OCI-LY3 (cell line): ENCODE results near the gene PTRH2.

Experiments used
- H2AFZ ChIP-seq: fragments of 200-600, 300-600 bp; shearing (Covaris generic); 2 replicates; pipeline ENCODE4 v1.6.0; 2014; ENCODE audit warnings: antibody characterized with exemption, low read depth, low read length
- H3K27ac ChIP-seq: fragments of 200-600, 300-600 bp; sonication (generic); 2 replicates; pipeline ENCODE4 v1.5.1; 2014; ENCODE audit warnings: mild to moderate bottlenecking, low read length, moderate library complexity, mixed read lengths
- H3K27me3 ChIP-seq: fragments of 200-600, 300-600 bp; sonication (generic); 2 replicates; pipeline ENCODE4 v1.6.1; 2014; ENCODE audit warnings: low read depth, low read length, mixed read lengths
- H3K36me3 ChIP-seq: fragments of 200-600, 300-600 bp; sonication (generic); replicated peaks from 2 replicates; pipeline ENCODE3; 2014; ENCODE audit warnings: low read depth, low read length, mixed read lengths
- H3K4me1 ChIP-seq: fragments of 300-600, 200-600 bp; sonication (generic); 2 replicates; pipeline ENCODE4 v1.6.1; 2014; ENCODE audit warnings: low read length, mixed read lengths
- H3K4me2 ChIP-seq: fragments of 200-600, 300-600 bp; sonication (generic); 2 replicates; pipeline ENCODE4 v1.6.1; 2014; ENCODE audit warnings: low read length, mixed read lengths
- H3K4me3 ChIP-seq: fragments of 300-600, 200-600 bp; sonication (generic); 2 replicates; pipeline ENCODE4 v1.5.1; 2014; ENCODE audit warnings: antibody characterized with exemption, mild to moderate bottlenecking, low read length, moderate library complexity
- H3K79me2 ChIP-seq: fragments of 300-600, 200-600 bp; shearing (Covaris generic); 2 replicates; pipeline ENCODE4 v1.6.1; 2014; ENCODE audit warnings: mild to moderate bottlenecking, low read length, mixed read lengths
- H3K9ac ChIP-seq: fragments of 300-600, 200-600 bp; shearing (Covaris generic); 2 replicates; pipeline ENCODE4 v1.6.0; 2014; ENCODE audit warnings: mild to moderate bottlenecking, low read length, moderate library complexity
- H3K9me3 ChIP-seq: fragments of 200-600, 300-600 bp; shearing (Covaris generic); 2 replicates; pipeline ENCODE4 v1.6.1; 2014; ENCODE audit warnings: low read length, mixed read lengths; ENCODE audit not compliant: insufficient read depth
- H4K20me1 ChIP-seq: fragments of 200-600, 300-600 bp; sonication (generic); 2 replicates; pipeline ENCODE4 v1.6.1; 2016; ENCODE audit warnings: low read length, mixed read lengths; ENCODE audit not compliant: insufficient read depth
- EZH2phosphoT487 ChIP-seq: fragments of 200-600 bp; shearing (Covaris generic); IDR thresholded peaks from 2 replicates; pipeline ENCODE4 v1.6.1; 2018; ENCODE audit warnings: antibody characterized with exemption, mixed run types, low read depth
- TF ChIP-seq, protein P1 (sequence below): fragments of 200-600, 300-600 bp; sonication (generic); IDR thresholded peaks from 2 replicates; pipeline ENCODE4 v1.5.1; 2014; ENCODE audit warnings: antibody characterized with exemption, low read length, low read depth

Gene PTRH2

DNA sequence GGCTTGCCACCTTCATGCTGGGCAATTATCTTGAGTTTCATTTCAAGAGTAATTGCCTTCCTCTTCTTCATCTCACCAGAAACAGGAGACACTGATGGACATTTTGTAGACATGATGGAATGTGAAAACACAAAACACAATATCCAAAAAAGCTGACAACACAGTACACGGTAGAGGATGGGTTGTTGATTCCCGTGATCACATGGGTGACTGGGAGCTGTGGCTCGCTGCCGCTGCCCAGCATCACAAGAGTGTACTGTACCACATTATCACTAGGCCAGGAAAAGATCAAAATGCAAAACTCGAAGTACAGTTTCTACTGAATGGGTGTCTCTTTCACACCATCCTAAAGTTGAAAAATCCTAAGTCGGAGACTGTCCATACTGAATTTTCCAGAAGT, 7.4 kb downstream of the PTRH2 start:
- Histone ChIP-seq H3K9me3 (no peaks in the 10 kb centered on the region), H3K27ac (no peak overlapping the region), H3K4me3 (no peak overlapping the region), H3K9ac (no peak overlapping the region), H3K36me3 (peaks cover 68% of the 10 kb centered on the region), H2AFZ (no peak overlapping the region), H3K4me2 (no peak overlapping the region), H4K20me1 (peaks cover 89% of the 10 kb centered on the region), H3K79me2 (peaks cover 100% of the 10 kb centered on the region), H3K27me3 (no peaks in the 10 kb centered on the region), H3K4me1 (peaks cover 9% of the 10 kb centered on the region)
- no peak for TF ChIP-seq EZH2phosphoT487
- TF ChIP-seq, protein P1, sequence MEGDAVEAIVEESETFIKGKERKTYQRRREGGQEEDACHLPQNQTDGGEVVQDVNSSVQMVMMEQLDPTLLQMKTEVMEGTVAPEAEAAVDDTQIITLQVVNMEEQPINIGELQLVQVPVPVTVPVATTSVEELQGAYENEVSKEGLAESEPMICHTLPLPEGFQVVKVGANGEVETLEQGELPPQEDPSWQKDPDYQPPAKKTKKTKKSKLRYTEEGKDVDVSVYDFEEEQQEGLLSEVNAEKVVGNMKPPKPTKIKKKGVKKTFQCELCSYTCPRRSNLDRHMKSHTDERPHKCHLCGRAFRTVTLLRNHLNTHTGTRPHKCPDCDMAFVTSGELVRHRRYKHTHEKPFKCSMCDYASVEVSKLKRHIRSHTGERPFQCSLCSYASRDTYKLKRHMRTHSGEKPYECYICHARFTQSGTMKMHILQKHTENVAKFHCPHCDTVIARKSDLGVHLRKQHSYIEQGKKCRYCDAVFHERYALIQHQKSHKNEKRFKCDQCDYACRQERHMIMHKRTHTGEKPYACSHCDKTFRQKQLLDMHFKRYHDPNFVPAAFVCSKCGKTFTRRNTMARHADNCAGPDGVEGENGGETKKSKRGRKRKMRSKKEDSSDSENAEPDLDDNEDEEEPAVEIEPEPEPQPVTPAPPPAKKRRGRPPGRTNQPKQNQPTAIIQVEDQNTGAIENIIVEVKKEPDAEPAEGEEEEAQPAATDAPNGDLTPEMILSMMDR: no peak

DNA sequence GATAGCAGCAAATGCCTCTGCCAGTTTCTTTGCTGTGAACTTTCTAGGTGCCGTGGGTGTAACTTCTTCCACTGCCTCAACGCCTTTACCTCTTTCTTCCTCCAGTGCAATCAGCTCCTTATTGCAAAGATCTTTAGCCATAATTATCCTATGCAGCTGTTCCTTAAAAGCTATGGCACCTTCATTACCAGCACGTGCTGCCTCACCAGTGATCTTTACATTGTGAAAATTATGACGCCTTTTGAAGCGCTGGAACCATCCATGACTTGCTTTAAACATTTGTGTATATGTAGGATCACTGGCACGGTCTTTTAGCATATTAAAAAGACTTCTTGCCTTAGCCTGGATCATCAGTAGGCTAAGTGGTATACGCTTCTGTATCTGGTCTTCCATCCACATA, 8.0 kb downstream of the PTRH2 start:
- Histone ChIP-seq H3K4me1 (peaks cover 9% of the 10 kb centered on the region), H3K36me3 (peaks cover 71% of the 10 kb centered on the region), H3K79me2 (peaks cover 100% of the 10 kb centered on the region), H3K9ac (no peak overlapping the region), H4K20me1 (peaks cover 91% of the 10 kb centered on the region), H3K4me3 (no peak overlapping the region), H3K27me3 (no peaks in the 10 kb centered on the region), H3K9me3 (no peaks in the 10 kb centered on the region), H3K27ac (no peak overlapping the region), H2AFZ (no peak overlapping the region), H3K4me2 (no peak overlapping the region)
- no peak for TF ChIP-seq EZH2phosphoT487
- TF ChIP-seq, protein P1: no peak

DNA sequence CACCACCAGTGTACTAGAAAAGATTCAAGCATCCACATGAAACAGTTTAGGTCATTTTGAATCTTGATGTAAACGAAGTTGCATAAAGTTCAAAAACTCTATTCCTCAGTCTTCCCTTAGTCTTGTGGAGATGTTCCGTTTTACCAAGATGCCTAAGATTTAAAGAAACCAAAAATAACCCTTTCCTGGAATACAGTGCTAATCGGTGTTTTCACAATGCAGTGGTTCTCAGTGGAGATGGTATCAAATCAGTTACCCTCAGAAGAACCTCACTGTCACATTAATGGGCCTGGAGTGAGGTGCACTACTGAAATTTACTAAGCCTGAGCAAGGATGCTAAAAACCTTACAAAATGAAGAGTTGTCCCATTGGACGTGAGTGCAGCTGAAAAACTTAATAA, 9.1 kb downstream of the PTRH2 start:
- Histone ChIP-seq H3K9me3 (no peaks in the 10 kb centered on the region), H3K4me3 (no peak overlapping the region), H3K4me1 (peaks cover 9% of the 10 kb centered on the region), H3K27me3 (no peaks in the 10 kb centered on the region), H3K27ac (no peak overlapping the region), H4K20me1 (peaks cover 94% of the 10 kb centered on the region), H3K9ac (no peak overlapping the region), H3K4me2 (no peak overlapping the region), H2AFZ (no peak overlapping the region), H3K79me2 (peaks cover 99% of the 10 kb centered on the region), H3K36me3 (peaks cover 77% of the 10 kb centered on the region)
- TF ChIP-seq EZH2phosphoT487: no peak
- TF ChIP-seq, protein P1: no peak

DNA sequence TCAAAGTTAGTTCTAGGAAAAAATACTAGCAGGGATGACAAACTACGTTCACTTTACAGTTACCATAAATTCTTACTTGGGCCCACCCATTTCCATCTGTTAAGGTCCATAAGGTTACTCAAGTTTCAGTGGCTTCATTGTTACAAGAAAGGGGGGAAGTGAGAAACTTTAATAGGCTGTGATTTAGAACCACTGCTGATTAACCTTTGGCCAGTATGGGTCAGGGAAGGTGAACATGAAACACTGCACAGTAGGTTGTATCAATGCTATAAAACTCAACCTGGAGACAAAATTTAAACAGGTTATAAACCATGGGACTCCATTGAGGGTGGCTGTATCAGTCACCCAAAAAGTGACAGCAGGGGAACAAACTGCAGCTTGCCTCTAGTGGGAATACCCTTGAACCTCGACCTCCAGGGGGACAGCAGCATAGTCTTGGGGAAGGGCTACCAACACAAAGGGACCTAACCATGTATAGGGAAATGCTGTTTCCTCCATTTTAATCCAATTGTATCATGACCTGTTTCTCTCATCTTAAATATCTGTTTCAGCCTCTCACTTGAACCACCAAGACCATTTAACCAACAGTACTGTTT, 10.4 kb downstream of the PTRH2 start:
- Histone ChIP-seq H3K4me3 (no peak overlapping the region), H3K27me3 (no peaks in the 10 kb centered on the region), H3K4me1 (peaks cover 9% of the 10 kb centered on the region), H3K4me2 (no peak overlapping the region), H3K36me3 (peaks cover 72% of the 10 kb centered on the region), H4K20me1 (peaks cover 80% of the 10 kb centered on the region), H3K9me3 (no peaks in the 10 kb centered on the region), H3K9ac (no peak overlapping the region), H3K79me2 (peaks cover 85% of the 10 kb centered on the region), H2AFZ (no peak overlapping the region), H3K27ac (no peak overlapping the region; the same call in 1 of the 2 replicates)
- TF ChIP-seq EZH2phosphoT487: no peak
- TF ChIP-seq, protein P1: no peak
